Endothelial cell of umbilical vein (primary cell): Measurements from ENCODE around the gene MINDY4. TPM values are rescaled to one million over a fixed set of nuclear protein-coding genes. Genes with fewer than 3 reads are reported as not detected.

Experiments
- BruUV-seq: library from RNA; stranded (reverse); fragments of 400-500 nt; replicated peaks from 2 replicates; lab custom pipeline; 2021; lab: Mats Ljungman, UMichigan
- CTCF ChIA-PET: fragments of 300-600, 350-600 bp; sonication (Branson Sonifier 250); formaldehyde crosslinking; loops from one replicate; lab custom pipeline; 2021; ENCODE audit warnings: antibody characterized with exemption, inconsistent platforms; lab: Charles Lee
- POLR2A ChIA-PET: fragments of 300-600, 350-600 bp; sonication (Branson Sonifier 250); formaldehyde crosslinking; loops from one replicate; lab custom pipeline; 2021; ENCODE audit warnings: antibody characterized with exemption, inconsistent platforms; lab: Charles Lee
- DNase-seq: peaks from one replicate; pipeline ENCODE4 v3.0.0-alpha.2; 2011; ENCODE audit warnings: low read depth, low spot score
- FAIRE-seq: peaks from 2 replicates; lab custom pipeline; 2011; peaks lifted over from hg19 to GRCh38; lab: Jason Lieb, UNC
- H2AFZ ChIP-seq: 2 replicates; pipeline ENCODE4 v1.6.0; 2012; ENCODE audit warnings: low read depth, low read length, control low read depth, inconsistent platforms
- H3K27ac ChIP-seq: 2 replicates; pipeline ENCODE4 v1.5.1; 2011; ENCODE audit warnings: low read depth, mild to moderate bottlenecking, control low read depth, low read length, moderate library complexity; ENCODE audit not compliant: insufficient read depth
- H3K27me3 ChIP-seq, 2 experiments: 2 replicates each; pipeline versions ENCODE4 v1.6.0 to v1.6.1; 2011; ENCODE audit warnings: low read length in 2 of 2, mixed read lengths in 1 of 2; ENCODE audit not compliant: control insufficient read depth in 2 of 2, insufficient read depth in 2 of 2
- H3K36me3 ChIP-seq, 2 experiments: 2 replicates in 1 of 2; 3 replicates in 1 of 2; pipeline ENCODE4 v1.5.1; 2011; ENCODE audit warnings: low read length in 2 of 2, mild to moderate bottlenecking in 1 of 2, moderate library complexity in 1 of 2; ENCODE audit not compliant: control insufficient read depth in 2 of 2, insufficient read depth in 2 of 2; ENCODE audit errors: extremely low read depth in 1 of 2
- H3K4me1 ChIP-seq: 3 replicates; pipeline ENCODE4 v1.5.1; 2011; ENCODE audit warnings: mild to moderate bottlenecking, low read length; ENCODE audit not compliant: control insufficient read depth, insufficient read depth; ENCODE audit errors: extremely low read depth
- H3K4me2 ChIP-seq: 2 replicates; pipeline ENCODE4 v1.6.1; 2011; ENCODE audit warnings: low read length, control low read depth, mixed read lengths; ENCODE audit not compliant: insufficient read depth
- H3K4me3 ChIP-seq, 3 experiments: fragments of 200-600 bp in 1 of 3; sonication (generic), shearing (Covaris generic) in 1 of 3; replicated peaks in 1 of 3; 2 replicates each; pipeline ENCODE4 v1.5.1; 2011 to 2016; ENCODE audit warnings: control low read depth in 3 of 3, low read length in 3 of 3, mild to moderate bottlenecking in 2 of 3, inconsistent platforms in 1 of 3, low read depth in 1 of 3, moderate library complexity in 1 of 3; ENCODE audit not compliant: insufficient read depth in 1 of 3
- H3K79me2 ChIP-seq: 2 replicates; pipeline ENCODE4 v1.6.0; 2012; ENCODE audit warnings: low read length, inconsistent platforms; ENCODE audit not compliant: control insufficient read depth, insufficient read depth
- H3K9ac ChIP-seq: replicated peaks from 2 replicates; pipeline ENCODE3; 2011; ENCODE audit warnings: low read length, control low read depth; ENCODE audit not compliant: insufficient read depth; ENCODE audit errors: extremely low read depth
- H3K9me1 ChIP-seq: replicated peaks from 3 replicates; pipeline ENCODE4 v1.6.0; 2011; ENCODE audit warnings: mild to moderate bottlenecking, low read length; ENCODE audit not compliant: control insufficient read depth, insufficient read depth; ENCODE audit errors: extremely low read depth
- H3K9me3 ChIP-seq: replicated peaks from 2 replicates; pipeline ENCODE4 v1.5.1; 2012; ENCODE audit warnings: low read length, inconsistent platforms; ENCODE audit not compliant: control insufficient read depth, insufficient read depth
- H4K20me1 ChIP-seq: replicated peaks from 2 replicates; pipeline ENCODE3; 2011; ENCODE audit warnings: mild to moderate bottlenecking, low read length; ENCODE audit not compliant: control insufficient read depth, insufficient read depth; ENCODE audit errors: extremely low read depth
- EZH2 ChIP-seq: IDR thresholded peaks from 2 replicates; pipeline ENCODE4 v1.6.1; 2012; ENCODE audit warnings: borderline replicate concordance, low read depth, mild to moderate bottlenecking, moderate library complexity, low read length, inconsistent platforms; ENCODE audit not compliant: severe bottlenecking
- FOS ChIP-seq: IDR thresholded peaks from 2 replicates; pipeline ENCODE4 v1.6.1; 2011; ENCODE audit warnings: mild to moderate bottlenecking, low read length, moderate library complexity, borderline replicate concordance; ENCODE audit not compliant: insufficient read depth
- GATA2 ChIP-seq: IDR thresholded peaks from 2 replicates; pipeline ENCODE4 v1.7.0; 2011; ENCODE audit warnings: low read depth, mild to moderate bottlenecking, moderate library complexity, mixed read lengths, low read length; ENCODE audit not compliant: insufficient read length, insufficient read depth
- JUN ChIP-seq: IDR thresholded peaks from 2 replicates; pipeline ENCODE4 v1.6.1; 2011; ENCODE audit warnings: borderline replicate concordance, low read depth; ENCODE audit not compliant: insufficient read length, insufficient read depth
- MYC ChIP-seq: IDR thresholded peaks from one replicate; pipeline ENCODE4 v1.6.1; 2011; ENCODE audit warnings: mild to moderate bottlenecking, low read depth, low read length
- POLR2A ChIP-seq: IDR thresholded peaks from 2 replicates; pipeline ENCODE4 v1.6.1; 2012; ENCODE audit warnings: low read depth, mild to moderate bottlenecking, control low read depth, low read length
- POLR2AphosphoS5 ChIP-seq: IDR thresholded peaks from 2 replicates; pipeline ENCODE4 v1.6.1; 2012; ENCODE audit warnings: low read depth, mild to moderate bottlenecking, control low read depth, low read length, moderate library complexity; ENCODE audit not compliant: insufficient read depth
- dilution Hi-C: fragments of 300-500 bp; cut with MboI; formaldehyde crosslinking; loops from one replicate; pipeline ENCODE4 v1.15.0; 2019; ENCODE audit warnings: low sequenced_read_pairs; ENCODE audit not compliant: extremely low pct_ligation_motif_present
- intact Hi-C: fragments of 100-400 bp; cut with micrococcal nuclease; formaldehyde crosslinking; loops from one replicate; pipeline ENCODE4 v1.10.0; 2022
- polyA plus RNA-seq, 4 experiments: library from polyadenylated mRNA; depleted of rRNA in 3 of 4; stranded (reverse) in 3 of 4; unstranded in 1 of 4; fragments of >200 nt; gene quantifications; 2 replicates each; pipeline versions ENCODE4 v1.2.1 to v1.2.3, GENCODE V29; 2011 to 2012; ENCODE audit warnings: missing spikeins in 1 of 4
- total RNA-seq: library from RNA; stranded (reverse); gene quantifications from 2 replicates; pipeline ENCODE4 v1.2.3, GENCODE V29; 2021
- TF ChIP-seq, protein P1 (sequence below), 2 donors: IDR thresholded peaks; 1 replicate in 1 of 2; 2 replicates in 1 of 2; pipeline ENCODE4 v1.5.1; 2011; ENCODE audit warnings: low read length in 2 of 2, mild to moderate bottlenecking in 2 of 2, moderate library complexity in 2 of 2, control low read depth in 1 of 2, inconsistent platforms in 1 of 2, low read depth in 1 of 2; ENCODE audit not compliant: insufficient read depth in 1 of 2; ENCODE audit errors: extremely low read depth in 1 of 2
- TF ChIP-seq, protein P2 (sequence below): IDR thresholded peaks from 2 replicates; pipeline ENCODE4 v1.6.1; 2011; ENCODE audit not compliant: insufficient read depth, insufficient read length

MINDY4 gene
- total and polyA plus RNA-seq, 2 donors (not counting 3 experiments of a cell fraction or from before 2014, with no cell fraction given), result 2.2 to 4.7 TPM

DNA sequence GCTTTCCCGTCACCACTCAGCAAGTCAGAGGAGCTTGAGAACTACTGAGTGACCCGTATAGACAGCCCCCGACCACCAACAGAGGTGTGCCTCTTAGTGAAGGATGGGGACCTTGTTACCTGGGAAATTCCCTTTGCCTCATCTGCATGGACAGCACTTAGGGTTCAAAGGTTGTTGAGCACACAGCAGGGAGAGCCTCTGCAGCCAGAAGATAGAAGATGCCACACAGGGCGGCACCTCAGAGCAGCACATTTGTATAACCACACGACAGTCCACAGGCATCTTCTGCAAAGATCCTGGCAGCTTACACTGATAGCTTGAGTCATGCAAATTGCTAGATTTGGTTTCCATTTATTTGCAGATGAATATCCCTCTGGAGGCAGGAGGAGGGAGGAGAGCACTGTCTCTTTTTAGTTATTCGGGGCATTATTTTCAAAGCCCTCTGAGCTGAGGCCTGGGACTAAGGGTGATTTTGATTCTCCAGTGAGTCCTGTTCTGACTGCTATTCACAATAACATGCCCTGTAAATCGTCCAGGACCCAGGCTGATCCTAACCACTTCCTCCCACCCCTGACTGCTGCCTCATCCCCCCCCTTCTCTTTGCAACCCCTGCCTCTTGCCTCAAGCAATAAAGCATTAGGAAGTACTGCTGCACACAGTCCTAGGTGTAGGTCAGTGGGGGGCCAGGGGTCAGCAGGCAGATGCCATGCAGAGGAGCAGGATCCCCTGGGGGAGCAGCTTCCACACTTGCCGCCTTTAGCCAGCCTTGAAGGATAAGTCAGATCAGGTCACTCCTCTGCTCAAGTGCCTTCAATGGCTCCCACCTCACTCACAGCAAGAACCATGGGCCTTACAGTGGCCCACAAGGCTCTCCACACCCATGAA, 43.9 kb upstream of the MINDY4 start:
- H3K36me3 ChIP-seq, result no peaks in the 10 kb centered on the region
- FAIRE-seq (no peak), DNase-seq (no peak)
- no peaks in the 10 kb centered on the region for H4K20me1 ChIP-seq
- dilution Hi-C loops (no loop called here), intact Hi-C loops (no loop called here)
- H2AFZ ChIP-seq, result no peak overlapping the region
- no peaks in the 10 kb centered on the region for H3K9me3 ChIP-seq
- H3K27ac ChIP-seq, result no peak overlapping the region
- no TSS peak for BruUV-seq
- no peaks in the 10 kb centered on the region for H3K9me1 ChIP-seq
- CTCF ChIA-PET, result no interaction called here
- POLR2A ChIA-PET, result no interaction called here
- peaks cover 11 to 15% of the 10 kb centered on the region in 2 experiments for H3K27me3 ChIP-seq
- TF ChIP-seq FOS (no peak), POLR2A (no peak), POLR2AphosphoS5 (no peak), MYC (no peak), JUN (no peak), GATA2 (no peak), EZH2 (no peak)
- TF ChIP-seq, protein P1, sequence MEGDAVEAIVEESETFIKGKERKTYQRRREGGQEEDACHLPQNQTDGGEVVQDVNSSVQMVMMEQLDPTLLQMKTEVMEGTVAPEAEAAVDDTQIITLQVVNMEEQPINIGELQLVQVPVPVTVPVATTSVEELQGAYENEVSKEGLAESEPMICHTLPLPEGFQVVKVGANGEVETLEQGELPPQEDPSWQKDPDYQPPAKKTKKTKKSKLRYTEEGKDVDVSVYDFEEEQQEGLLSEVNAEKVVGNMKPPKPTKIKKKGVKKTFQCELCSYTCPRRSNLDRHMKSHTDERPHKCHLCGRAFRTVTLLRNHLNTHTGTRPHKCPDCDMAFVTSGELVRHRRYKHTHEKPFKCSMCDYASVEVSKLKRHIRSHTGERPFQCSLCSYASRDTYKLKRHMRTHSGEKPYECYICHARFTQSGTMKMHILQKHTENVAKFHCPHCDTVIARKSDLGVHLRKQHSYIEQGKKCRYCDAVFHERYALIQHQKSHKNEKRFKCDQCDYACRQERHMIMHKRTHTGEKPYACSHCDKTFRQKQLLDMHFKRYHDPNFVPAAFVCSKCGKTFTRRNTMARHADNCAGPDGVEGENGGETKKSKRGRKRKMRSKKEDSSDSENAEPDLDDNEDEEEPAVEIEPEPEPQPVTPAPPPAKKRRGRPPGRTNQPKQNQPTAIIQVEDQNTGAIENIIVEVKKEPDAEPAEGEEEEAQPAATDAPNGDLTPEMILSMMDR (IDR thresholded peaks at IDR 0.05; ENCODE audit: extremely low read depth in 1 of 2, insufficient read depth in 1 of 2, low read depth in 1 of 2, low read length in 2 of 2), result no peak
- TF ChIP-seq, protein P2, sequence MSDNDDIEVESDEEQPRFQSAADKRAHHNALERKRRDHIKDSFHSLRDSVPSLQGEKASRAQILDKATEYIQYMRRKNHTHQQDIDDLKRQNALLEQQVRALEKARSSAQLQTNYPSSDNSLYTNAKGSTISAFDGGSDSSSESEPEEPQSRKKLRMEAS, result no peak
- H3K4me3 ChIP-seq, result no peak overlapping the region
- H3K9ac ChIP-seq, result no peak overlapping the region
- H3K4me1 ChIP-seq, result no peaks in the 10 kb centered on the region
- no peaks in the 10 kb centered on the region for H3K79me2 ChIP-seq
- H3K4me2 ChIP-seq, result no peak overlapping the region
